ENCODE results near the gene CNTNAP2.
"Not testable (repeated sequence)": the region's sequence is repeated elsewhere in the genome, so short reads cannot be mapped to it uniquely, and the experiment has no call there.

Gene CNTNAP2

DNA sequence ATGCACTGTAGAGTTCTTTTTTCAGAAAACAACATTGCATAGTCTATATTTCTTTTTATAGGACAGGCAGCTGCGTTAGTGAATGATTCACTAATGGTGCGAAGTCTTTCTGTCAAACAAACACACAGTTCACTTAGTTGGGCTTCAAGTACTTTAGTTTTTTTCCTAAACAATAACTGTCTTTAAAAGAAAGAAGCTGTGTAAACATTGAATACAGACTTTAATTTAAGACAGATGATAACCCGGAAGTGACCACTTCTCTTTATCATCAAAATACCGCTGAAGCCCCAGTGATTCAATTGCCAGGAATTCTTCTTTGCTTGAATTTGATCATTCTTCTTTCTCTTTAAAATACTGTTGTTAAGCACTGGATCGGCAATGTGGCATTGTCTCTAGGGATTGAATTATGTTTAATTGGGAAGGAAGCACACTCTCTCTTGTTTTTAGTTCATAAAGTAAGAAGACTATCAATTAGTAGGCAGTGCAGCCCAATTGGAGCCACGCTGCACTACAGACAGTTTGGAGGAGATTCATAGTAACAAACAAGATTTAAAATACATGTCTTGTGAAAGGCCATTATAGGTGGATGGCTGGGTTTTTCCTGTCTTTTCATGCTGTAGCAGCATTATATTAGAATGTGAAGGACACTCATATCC lies 30.4 kb downstream of the CNTNAP2 start:
- no peak for TF ChIP-seq CTCF (conservative IDR thresholded peaks at IDR 0.05)
- no peak overlapping the region for H3K27ac ChIP-seq

DNA sequence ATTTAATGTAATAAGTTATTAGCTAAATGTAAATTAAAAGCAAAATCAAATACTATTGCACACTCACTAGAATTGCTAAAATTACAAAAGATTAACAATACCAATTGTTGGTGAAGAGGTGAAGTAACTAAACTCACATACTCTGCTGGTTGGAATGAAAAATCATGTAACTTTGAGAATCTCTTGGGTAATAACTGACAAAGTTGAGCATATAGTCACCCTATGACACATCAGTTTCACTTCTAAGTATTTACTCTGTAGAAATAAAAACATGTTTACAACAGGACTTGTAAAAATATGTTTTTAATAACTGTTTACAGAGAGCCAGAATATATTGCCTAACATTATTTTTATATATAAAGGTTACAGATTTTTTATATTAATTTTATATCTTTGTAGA lies 33.6 kb downstream of the CNTNAP2 start:
- TF ChIP-seq CTCF (conservative IDR thresholded peaks at IDR 0.05), result no peak
- no peak overlapping the region for H3K27ac ChIP-seq

GRCh38 chr7:146172112-146172511 lies 55.5 kb downstream of the CNTNAP2 start:
- no peak overlapping the region for H3K27ac ChIP-seq
- TF ChIP-seq CTCF (conservative IDR thresholded peaks at IDR 0.05), result no peak

DNA sequence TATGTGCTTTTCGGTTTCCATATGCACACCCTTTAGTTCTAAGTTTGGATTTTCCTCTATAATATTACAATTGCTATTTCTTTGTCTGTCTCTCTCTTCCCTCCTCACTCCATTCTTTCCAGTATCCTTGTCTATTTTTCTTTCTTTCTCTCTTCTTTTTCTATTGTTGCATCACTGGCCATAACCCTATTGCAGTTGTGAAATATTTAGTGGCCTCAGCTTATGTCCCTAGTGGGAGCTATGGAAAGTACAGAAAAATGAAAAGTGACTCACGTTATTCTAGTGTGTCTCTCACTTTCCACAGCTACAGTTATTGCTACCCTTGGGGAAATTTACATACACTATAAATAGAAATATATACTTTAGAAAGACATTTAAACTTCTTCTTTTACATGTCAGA lies 59.1 kb downstream of the CNTNAP2 start:
- no peak for TF ChIP-seq CTCF (conservative IDR thresholded peaks at IDR 0.05)

DNA sequence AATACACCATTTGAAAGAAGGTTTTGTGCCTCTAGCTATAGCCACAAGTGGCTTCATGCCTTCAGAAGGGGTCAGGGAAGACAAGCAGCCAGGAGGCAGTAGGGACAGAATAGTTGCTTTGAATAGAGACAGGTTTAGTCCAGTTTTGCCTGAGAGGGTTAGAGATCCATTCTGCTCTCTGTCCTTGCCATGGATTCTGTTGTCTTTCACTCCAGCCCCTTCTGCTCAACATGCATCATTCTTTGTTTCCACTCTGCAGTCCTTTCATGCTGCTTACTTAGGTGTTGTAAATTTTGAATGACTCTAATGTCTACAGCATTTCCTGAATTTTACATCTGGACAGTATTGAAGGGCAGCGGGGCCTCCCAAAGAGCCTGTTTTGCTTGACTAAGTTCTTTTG lies 60.3 kb downstream of the CNTNAP2 start:
- no peak overlapping the region for H3K27ac ChIP-seq
- no peak for TF ChIP-seq CTCF (conservative IDR thresholded peaks at IDR 0.05)

More for the DNA sequence above, 59.1 kb downstream of the CNTNAP2 start:
- no peak overlapping the region for H3K27ac ChIP-seq

DNA sequence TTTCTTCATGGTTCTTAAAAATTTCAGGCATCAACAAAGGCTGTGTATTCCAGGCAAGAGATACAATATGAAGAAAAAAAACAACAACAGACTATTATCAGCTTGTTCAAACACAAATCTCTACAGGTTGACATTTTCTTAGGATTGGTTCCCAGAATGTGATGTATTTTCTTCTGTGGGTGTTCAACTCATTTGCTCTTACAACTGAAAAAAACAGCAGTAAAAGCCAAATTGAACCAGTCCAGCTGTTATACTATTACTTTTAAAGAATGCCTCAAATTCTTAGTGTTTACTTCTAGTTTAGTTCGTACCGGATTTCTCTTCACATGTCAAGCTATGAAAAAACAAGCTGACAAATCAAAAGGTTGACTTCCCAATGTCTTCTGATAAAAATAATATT lies 60.7 kb downstream of the CNTNAP2 start:
- TF ChIP-seq CTCF (conservative IDR thresholded peaks at IDR 0.05), result no peak
- no peak overlapping the region for H3K27ac ChIP-seq

- no peak overlapping the region for H3K27ac ChIP-seq
- no peak for TF ChIP-seq CTCF (conservative IDR thresholded peaks at IDR 0.05)
These were observed 69.2 kb downstream of the CNTNAP2 start for GRCh38 chr7:146185844-146186243.

- H3K27ac ChIP-seq, result not testable (repeated sequence)
These were observed 74.8 kb downstream of the CNTNAP2 start for GRCh38 chr7:146191428-146191827.

Data from VCaP (cell line).